HG02610 (cell line): Measurements from ENCODE around the gene DENND4C.
"Not testable (repeated sequence)": the region's sequence is repeated elsewhere in the genome, so short reads cannot be mapped to it uniquely, and the experiment has no call there.

Experiments used
- ATAC-seq: cut with Tn5 transposase; IDR thresholded peaks from one replicate; pipeline ENCODE4 v1.9.1; 2021; ENCODE audit warnings: mild to moderate bottlenecking, moderate library complexity; ENCODE audit not compliant: unreplicated experiment

DENND4C gene

DNA sequence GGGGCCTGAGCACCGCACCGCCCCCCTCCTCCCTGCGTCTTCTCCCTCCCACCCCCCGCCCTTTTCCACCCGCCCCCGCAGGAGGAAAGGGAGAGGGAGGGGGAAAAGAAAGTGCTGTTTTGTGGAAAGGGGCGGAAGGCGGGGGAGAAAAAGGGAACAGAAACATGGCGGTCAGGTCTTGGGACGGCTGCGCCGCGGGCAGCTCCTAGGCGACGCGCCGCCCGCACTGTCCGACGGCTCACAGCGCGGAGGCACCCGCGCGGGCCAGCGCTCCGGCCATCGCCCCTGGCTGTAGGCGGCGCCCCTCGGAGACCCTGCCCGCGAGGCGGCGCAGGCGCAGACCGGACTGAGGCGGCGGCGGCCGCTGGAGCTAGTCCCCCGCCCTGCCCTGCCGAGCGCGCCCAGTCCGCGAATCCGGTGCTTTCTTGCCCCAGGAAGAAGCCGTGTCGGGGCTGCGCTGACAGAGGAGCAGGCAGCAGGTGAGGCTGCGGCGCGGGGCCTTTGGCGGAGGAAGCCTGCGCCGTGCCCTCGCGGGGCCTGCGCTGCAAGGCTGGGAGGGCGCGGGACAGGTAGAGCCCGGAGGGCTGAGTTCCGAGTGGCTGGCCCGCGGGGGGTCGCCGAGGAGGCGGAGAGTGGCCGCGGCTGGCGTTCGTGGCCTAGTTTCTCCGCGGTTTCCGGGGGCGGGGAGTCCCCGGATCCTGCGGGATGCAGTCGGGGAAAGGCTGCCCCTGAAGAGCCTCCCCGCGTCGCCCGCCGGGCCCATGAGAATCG, at the start of gene DENND4C:
Gene DENND4C (plus strand): TSS at position 339 of the 771 bp plus-strand sequence. CDS start 45,482 bp downstream, outside the sequence.
- ATAC-seq = peak; percentile 66

DNA sequence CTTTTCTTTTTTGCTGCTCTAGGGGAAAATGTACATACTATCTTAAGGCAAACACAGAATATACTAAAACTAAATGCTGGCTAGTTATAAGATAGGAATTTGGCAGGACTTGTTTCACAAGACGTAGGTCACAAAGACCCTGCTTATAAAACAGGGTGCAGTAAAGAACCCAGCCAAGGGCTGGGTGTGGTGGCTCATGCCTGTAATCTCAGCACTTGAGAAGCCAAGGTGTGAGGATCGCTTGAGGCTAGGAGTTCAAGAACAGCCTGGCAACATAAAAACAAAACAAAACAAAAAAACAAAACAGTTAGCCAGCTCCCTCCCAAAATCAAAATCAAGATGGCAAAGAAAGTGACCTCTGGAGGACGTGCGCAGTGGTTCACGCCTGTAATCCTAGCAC, 49.5 kb upstream of the DENND4C start:
- ATAC-seq = no peak

DNA sequence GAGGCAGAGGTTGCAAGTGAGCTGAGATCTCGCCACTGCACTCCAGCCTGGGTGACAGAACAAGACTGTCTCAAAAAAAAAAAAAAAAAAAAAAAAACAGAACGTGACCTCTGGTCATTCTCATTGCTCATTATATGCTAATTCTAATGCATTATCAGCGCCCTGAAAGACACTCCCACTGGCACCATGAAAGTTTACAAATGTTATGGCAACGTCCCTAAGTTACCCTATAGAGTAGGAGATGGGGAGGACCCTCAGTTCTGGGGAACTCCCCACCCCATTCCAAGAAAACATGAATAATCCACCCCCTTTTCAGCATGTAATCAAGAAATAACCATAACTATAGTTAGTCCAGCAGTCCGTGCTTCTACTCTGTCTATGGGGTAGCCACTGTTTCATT, 48.9 kb upstream of the DENND4C start:
- no peak for ATAC-seq

DNA sequence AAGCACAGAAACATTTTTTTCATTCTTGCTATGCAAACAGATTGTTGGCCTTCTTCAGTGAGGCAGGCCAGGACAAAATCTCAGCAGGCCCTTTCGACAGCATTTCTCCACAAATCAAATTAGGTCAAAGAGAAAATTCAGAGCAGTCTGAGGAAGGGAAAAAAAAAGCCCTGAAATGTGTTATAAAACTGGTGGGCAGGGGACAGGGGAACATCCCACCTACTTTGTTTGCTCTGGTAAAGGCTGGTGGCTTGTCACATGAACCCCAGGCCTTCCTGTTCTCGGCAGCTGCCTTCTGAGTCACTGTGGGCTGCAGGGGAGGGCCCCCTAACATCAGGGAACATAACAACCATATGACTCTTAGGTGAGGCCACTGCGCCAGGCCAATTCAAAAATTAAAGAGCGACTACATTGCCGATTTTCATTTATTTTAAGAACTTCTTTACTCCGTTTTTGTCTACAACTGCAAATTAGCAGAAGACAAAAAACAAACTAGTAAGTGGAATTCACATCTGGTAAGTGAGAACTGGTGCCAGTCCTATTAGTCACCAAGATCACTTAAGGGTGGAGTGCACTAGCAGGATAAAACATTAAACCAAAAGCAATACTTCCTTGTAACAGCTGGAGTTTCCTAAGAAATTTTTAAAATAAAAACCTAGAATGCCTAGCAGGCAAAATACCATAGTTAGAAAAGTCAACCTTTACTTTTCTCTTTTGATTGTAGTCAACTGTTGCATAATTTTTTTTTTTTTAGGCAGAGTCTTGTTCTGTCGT, 46.2 kb upstream of the DENND4C start:
- peak; percentile 100 for ATAC-seq

DNA sequence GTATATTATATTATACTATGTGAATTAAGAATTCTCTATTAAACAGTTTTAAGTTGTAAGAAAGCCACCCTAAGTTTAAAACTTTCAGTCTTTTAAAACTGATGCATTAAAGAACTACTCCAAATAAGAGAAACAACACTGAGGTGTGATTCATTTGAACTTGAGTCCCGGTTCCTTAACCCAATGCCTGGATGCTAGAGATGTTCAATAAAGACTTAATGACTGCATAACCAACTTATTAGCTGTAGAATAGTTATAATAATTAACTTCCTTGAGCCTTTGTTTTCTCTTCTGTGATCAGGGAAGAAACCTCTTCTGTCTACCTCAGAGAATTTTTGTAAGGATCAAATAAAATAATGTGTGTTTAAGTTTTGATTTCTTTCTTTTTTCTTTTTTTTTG, 45.3 kb upstream of the DENND4C start:
- no peak for ATAC-seq

DNA sequence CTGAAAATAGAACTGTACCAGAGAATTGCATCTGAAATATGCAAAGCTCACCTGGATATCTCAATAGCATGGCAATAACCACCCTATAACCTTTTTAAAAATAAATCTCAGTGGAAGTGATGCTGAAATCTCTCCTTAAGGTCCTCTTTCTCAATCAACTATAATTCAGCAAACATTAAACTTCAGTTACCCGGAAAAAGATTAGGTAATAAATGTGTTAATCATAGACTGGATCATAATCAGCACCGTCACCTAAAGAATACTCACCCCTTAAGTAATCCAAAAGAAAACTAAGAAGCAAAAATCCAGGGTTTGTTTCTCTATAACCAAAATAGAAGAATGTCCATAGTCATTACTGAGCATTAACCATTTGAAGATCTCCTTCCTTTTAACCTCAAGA, 44.3 kb upstream of the DENND4C start:
- ATAC-seq = no peak

DNA sequence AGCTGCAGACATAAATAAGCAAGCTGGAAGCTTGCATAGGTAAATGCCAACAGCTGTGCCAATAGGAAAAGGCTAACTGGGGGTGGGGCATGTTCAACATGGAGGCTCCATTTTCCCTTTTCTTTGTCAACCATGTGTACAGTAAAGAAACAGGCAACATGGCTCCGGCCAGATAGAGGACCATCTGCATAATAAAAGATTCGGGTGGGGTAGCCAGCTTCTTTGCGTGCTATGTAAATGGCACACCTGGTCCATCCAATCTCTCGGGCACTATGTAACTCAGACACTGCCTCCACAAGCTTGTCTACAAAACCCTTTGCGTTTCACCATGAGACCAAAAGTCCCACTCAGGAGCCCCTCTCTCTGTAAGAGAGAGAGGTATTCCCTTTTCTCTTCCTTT, 41.7 kb upstream of the DENND4C start:
- no peak for ATAC-seq

DNA sequence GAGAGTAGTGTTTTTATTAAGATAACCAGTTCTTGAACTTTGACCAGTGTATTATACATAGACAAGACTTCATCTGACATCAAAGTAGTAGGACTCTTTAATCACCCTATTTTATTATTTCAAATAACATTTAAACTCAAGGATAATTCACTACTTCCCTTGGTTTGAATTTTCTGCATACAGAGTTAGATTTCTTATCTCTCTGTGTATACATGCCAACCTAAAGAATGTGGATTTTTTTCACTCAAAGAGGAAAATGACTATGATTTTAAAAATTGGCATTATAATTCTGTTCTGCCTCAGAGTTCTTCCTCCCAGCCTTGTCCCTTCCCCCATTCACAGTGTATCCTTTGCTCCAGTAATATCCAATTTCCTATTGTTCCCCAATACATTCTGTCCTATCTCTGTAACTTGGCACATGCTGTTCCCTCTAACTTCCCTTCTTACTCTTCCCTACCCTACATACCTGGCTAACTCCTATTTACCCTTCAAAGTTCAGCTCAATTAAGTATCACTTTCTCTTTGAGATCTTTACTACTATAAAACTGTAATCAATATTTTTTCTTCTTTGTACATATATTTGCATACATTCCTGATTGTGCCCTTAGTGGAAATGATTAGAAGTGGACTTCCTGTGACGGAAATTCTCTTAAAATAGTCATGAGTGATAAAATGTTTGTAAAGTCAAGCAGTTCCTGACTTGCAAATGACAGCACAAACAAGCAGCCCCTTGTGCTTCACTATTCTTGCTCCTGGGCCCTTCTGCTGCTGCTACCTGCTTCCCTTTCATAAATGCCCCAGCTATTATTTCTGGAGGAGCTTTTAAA, 38.1 kb upstream of the DENND4C start:
- no peak for ATAC-seq

DNA sequence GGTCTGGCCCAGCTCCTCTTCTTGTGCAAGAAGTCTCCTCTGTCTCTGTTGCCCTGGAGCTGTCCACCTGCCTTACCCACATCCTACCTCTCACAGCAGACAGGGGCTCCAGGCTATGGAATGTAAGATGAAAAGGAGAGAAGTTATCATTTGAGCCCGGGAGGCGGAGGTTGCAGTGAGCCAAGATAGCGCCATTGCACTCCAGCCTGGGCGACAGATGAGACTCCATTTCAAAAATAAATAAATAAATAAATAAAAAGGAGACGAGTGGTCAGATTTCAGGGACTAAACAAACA, 37.5 kb upstream of the DENND4C start:
- no peak for ATAC-seq

DNA sequence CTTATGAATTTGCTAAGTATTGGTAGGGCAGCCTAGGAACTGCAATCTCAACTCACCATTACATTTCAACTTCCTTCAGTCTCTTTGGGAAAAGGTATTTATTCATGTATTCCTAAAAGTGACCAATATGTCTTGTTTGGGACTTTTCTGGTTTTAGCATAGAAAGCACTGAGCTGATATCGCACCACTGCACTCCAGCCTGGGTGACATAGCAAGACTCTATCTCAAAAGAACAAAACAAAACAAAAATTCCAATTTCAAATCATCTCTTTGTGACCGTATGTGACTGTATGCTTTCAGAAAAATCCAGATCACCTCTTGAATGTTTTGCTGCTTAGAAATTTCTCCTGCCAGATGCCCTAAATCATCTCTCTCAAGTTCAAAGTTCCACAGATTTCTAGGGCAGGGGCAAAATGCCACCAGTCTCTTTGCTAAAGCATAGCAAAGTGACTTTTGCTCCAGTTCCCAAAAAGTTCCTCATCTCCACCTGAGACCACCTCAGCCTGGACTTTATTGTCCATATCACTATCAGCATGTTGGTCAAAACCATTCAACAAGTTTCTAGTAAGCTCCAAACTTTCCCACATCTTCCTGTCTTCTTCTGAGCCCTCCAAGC, 37.0 kb upstream of the DENND4C start:
- ATAC-seq = not testable (repeated sequence)

DNA sequence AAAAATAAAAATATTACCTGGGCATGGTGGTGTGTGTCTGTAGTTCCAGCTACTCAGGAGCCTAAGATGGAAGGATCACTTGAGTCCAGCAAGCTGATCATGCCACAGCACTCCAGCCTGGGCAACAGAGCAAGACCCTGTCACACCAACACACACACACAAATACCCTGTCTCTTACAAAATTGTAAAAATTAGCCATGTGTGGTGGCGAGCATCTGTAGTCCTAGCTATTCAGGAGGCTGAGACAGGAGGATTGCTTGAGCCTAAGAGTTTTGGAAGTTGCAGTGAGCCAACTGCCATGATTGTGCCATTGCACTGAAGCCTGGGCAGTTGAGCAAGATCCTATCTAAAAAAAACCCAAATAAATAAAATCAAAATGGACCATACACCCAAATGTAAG, 32.1 kb upstream of the DENND4C start:
- ATAC-seq = no peak

DNA sequence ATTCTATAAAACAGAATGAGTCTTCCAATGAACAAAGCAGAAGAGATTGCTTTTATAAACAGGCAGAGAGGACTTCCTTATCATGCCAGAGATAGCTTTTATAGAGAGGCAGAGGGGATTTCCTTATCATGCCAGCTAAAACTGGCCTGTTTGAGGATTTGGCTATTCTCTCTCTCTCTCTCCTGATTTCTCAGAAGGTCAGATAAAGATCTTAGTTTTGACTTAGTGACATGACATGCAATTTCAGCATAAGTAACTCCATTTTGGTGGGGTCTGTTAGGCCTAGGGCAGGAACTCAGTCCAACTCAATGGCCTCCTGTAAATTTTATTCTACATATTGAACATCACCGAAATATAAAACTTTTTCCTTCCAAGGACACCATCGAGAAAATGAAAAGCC, 31.5 kb upstream of the DENND4C start:
- ATAC-seq = no peak

DNA sequence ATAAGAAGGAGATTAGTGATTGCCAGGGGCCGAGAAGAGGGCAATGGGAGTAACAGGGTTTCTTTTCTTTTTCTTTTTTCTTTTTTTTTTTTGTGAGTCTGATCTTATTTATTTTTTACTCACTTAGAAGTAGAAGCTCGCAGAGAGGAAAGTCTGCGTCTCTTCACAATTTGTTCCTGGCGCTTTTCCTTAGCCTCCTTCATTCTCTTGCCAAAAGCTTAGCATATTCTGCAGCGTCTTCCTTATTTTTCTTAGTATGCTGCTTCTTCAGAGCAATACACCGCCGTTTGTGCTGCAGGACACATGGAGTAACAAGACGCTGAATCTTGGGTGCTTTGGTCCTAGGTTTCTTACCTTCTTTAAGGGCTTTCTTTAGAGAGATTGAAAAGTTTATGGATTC, 30.3 kb upstream of the DENND4C start:
- no peak for ATAC-seq

DNA sequence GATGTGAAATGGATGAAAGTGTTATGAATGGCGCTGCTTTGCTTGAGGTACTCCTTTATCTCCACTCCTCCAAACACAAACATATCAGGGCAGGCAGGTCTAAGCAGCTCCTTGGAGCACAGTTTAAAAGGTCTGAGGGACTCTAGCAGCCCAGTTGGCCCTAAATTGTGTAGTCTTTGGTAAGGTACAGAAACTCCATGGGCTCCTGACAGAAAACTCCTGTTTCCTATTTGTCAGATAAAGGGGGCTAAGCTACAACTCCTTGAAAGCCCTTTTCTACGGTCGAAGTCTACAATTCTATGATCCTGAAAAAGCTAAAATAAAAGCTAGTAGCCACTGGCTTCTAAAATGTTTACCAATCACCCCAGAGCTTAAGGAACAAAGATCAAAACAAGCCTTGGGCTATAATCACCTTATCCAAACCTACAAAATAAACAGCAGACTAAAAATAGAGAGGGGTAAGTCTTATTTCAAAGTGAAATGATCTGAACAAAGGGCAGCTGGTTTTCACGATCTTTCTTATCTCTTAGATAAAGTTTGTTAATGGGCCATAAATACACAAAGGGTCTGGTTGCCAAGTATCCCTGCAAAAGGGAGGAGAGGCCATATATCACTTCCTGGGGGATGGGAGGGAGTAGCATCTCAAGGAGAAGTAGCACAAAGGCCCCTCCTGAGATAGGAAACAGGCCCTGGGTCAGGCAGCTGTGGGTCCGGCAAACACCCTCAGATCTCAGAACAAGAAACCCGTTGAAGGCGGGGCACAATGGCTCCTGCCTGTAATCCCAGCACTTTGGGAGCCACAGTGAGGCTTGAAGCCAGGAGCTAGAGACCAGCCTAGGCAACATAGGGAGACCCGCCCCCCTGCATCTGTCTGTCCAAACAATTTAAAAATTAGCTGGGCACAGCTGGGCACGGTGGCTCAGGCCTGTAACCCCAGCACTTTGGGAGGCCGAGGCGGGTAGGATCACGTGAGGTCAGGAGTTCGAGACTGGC, 28.3 kb upstream of the DENND4C start:
- ATAC-seq = no peak

DNA sequence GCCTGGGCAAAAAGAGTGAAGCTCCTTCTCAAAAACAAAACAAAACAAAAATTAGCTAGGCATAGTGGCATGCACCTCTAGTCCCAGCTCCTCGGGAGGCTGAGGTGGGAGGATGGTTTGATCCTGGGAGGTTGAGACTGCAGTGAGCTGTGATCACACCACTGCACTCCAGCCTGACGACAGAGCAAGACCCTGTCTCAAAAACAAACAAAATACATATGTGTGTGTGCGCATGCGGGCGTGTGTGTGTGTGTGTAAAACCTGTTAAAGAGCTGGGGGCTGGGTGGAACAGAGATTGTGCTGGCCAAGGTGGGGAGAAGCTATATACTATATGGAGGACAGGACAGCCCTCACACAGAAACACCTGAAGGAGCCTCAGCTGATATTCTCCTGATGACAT, 27.4 kb upstream of the DENND4C start:
- no peak for ATAC-seq

DNA sequence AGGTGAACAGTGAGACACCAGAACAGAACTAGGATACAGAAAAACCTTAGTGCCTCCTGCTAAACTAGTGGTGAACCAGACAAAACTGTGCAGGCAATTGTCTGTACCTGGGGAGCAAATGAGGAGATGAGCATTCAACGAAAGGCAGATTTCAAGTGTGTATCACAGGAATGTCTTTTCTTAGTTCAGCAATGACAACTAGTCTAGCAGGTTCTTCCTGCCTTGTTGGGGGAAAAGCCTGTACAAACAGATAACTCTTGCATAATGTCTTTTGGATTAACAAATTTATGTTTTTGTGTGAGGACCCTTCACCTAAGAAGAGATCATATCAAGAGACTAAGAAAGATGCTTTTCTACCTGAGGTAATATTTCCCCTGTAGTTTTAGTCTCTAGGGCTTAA, 21.8 kb upstream of the DENND4C start:
- ATAC-seq = no peak

DNA sequence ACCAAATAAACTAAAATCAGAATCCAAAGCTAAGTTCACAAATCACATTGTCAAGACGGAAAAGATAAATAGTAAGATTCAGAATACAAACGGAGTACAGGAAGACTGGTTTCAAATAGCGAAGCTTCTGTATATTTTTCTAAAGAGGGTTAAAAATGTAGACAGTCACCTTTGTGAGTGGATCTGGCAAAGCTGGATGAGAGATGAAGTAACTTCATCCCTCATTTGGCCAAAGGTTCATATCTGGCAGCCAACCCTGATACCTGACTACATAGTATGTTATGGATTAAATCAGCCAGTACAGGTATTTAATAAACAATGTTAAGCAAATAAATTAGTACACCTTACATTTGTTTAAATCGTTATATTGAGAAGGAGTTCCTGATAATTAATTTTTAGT, 21.3 kb upstream of the DENND4C start:
- ATAC-seq = no peak

DNA sequence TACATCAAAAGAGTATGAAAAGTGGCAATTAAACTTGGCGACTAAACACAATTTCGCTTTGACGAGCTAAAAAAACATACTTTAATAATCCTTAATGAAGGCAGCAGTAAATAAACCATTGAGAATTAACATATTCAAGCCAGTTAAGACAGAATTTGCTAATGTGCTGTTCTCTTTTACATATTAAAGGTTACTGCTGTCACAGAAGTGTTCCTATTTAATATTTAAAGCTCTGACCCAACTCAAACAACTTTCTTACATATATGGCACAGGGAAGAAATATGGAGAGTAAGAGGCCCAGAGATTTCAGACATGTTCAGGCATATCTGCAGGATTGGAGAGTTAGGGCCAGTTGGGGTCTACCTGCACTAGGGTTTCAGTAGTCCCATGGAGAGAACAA, 16.7 kb upstream of the DENND4C start:
- ATAC-seq = no peak

DNA sequence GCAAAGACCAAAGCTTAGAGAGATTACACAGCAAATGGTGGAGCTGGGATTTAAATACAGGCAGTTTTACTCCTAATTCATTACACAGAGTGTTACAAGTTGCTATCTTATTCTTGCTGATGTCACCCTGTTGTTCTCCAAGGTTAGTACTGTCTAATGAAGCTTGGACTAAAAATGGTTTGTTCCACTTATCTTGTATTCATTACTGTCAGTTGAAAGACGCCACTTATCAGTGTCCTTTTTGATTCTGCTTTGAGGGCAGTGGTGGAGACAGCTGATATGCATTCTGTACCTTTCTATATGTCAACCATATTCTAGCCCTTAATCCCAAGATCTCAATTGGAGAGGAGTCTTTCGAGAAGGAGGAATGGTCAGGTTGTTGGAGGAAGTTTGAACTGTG, 14.0 kb upstream of the DENND4C start:
- no peak for ATAC-seq

DNA sequence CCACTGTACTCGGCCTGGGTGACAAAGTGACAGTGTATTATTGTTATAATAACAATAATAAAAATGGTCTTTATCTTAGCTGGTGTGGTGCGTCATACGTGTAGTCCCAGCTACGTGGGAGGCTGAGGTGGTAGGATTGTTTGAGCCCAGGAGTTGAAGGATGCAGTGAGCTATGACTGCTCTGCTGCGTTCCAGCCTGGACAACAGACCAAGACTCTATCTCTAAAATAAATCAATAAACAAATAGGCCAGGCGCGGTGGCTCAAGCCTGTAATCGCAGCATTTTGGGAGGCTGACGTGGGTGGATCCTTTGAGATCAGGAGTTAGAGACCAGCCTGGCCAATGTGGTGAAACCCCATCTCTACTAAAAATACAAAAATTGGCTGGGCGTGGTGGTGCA, 9.2 kb upstream of the DENND4C start:
- ATAC-seq = no peak
